Breast epithelium (tissue), 4 donors: ENCODE results near the gene MND1. TPM values are rescaled to one million over a fixed set of nuclear protein-coding genes. Genes with fewer than 3 reads are reported as not detected.

Experiments
- DNase-seq, 2 donors: peaks; one replicate each; pipeline ENCODE4 v3.0.0-alpha.2; 2019; ENCODE audit warnings: low spot score in 2 of 2
- H3K27ac ChIP-seq, 2 donors: fragments of 200-600 bp; sonication (generic) in 1 of 2; one replicate each; pipeline ENCODE4 v1.5.1; 2016 to 2019; ENCODE audit warnings: mild to moderate bottlenecking in 1 of 2
- H3K27me3 ChIP-seq, 2 donors: fragments of 200-600 bp; sonication (generic) in 1 of 2; one replicate each; pipeline versions ENCODE4 v1.5.1 to v1.6.0; 2017 to 2019; ENCODE audit warnings: control low read depth in 1 of 2, mild to moderate bottlenecking in 1 of 2
- H3K36me3 ChIP-seq: fragments of 200-600 bp; one replicate; pipeline ENCODE4 v1.5.1; 2019
- H3K4me1 ChIP-seq, 2 donors: fragments of 200-600 bp; sonication (generic); one replicate each; pipeline ENCODE4 v1.5.1; 2016 to 2019; ENCODE audit warnings: control low read depth in 1 of 2
- H3K4me3 ChIP-seq, 3 donors: fragments of 200-600 bp; sonication (generic); 1 replicate in 2 of 3; 2 replicates in 1 of 3; pipeline ENCODE4 v1.5.1; 2016 to 2019; ENCODE audit warnings: mild to moderate bottlenecking in 3 of 3, moderate library complexity in 2 of 3
- H3K9me3 ChIP-seq, 2 donors: fragments of 200-600 bp; sonication (generic) in 1 of 2; one replicate each; pipeline ENCODE4 v1.5.1; 2016 to 2019; ENCODE audit warnings: control low read depth in 1 of 2
- CTCF ChIP-seq, 3 donors: fragments of 450-650 bp; IDR thresholded peaks; one replicate each; pipeline ENCODE4 v1.5.1; 2016 to 2017; ENCODE audit warnings: antibody characterized with exemption in 3 of 3, mild to moderate bottlenecking in 3 of 3, moderate library complexity in 3 of 3
- POLR2A ChIP-seq: fragments of 450-650 bp; IDR thresholded peaks from one replicate; pipeline ENCODE4 v1.6.1; 2016; ENCODE audit warnings: antibody characterized with exemption, mild to moderate bottlenecking, moderate library complexity
- POLR2AphosphoS5 ChIP-seq, 3 donors: sonication (generic); formaldehyde crosslinking; IDR thresholded peaks; one replicate each; pipeline ENCODE4 v1.6.1; 2017; ENCODE audit warnings: antibody characterized with exemption in 3 of 3
- intact Hi-C: fragments of 100-400 bp; cut with DNase I; formaldehyde crosslinking; loops from one replicate; pipeline ENCODE4 v1.15.1; 2023; ENCODE audit warnings: low total_unique reads
- total RNA-seq, 3 donors: library from RNA; depleted of rRNA; stranded (reverse); fragments of >200 nt; gene quantifications; one replicate each; pipeline ENCODE4 v1.1.0, GENCODE V29; 2016

MND1 gene
- total RNA-seq, 3 donors from 2014 or later = 0.64 TPM; not detected in 2

DNA sequence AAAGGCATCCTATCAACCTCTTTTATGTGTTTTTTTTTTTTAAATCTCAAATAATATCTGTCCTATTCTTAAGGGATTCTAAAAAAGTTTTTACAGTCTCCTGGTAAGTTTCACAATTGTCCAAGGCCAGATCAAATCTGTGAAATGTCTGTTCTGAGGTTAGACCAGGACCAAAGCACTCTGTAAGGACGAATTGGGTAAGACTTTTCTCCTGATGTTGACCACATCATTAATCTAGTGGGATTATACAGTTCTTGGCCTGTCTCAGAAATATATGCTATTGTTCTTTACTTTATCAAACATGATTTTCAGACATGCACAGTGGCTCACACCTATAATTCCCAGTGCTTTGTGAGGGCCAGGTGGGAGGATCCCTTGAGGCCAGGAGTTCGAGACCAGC, 75.9 kb downstream of the MND1 start:
- no peak for TF ChIP-seq CTCF (IDR thresholded peaks at IDR 0.05)
- no peak for TF ChIP-seq POLR2A
- no peak for TF ChIP-seq POLR2AphosphoS5 (IDR thresholded peaks at IDR 0.05)
- H3K4me1 ChIP-seq = no peaks in the 10 kb centered on the region
- intact Hi-C loops = loop anchor here (10.0 kb wide), 1 partner anchor 1806 kb away; no protein-coding TSS in a partner anchor
- H3K27me3 ChIP-seq = no peaks in the 10 kb centered on the region
- H3K36me3 ChIP-seq = no peaks in the 10 kb centered on the region
- H3K4me3 ChIP-seq = no peak overlapping the region
- H3K9me3 ChIP-seq = no peaks in the 10 kb centered on the region
- DNase-seq = no peak
- no peak overlapping the region for H3K27ac ChIP-seq

DNA sequence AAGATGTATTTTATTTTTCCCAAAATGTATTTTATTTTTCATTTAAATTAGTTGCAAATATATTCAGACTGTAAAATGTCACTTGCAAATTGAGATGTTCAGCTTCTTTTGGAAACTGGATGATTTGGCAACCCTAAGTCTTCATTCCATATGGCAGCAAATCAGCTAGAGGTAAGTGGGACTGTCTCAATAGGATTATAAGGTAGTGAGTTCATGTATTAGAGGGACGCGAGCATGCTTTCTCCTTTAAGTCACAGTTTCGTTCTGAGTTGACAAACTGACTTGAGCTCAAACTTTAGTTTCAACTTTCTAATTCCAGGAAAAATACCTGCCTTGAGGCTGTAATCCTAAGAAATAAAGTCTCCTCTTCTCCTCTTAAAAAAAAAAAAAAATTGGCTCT, 77.5 kb downstream of the MND1 start:
- Histone ChIP-seq H3K4me3 (no peak overlapping the region), H3K27ac (no peak overlapping the region), H3K9me3 (no peaks in the 10 kb centered on the region), H3K36me3 (no peaks in the 10 kb centered on the region), H3K27me3 (no peaks in the 10 kb centered on the region), H3K4me1 (no peaks in the 10 kb centered on the region)
- TF ChIP-seq POLR2AphosphoS5 (IDR thresholded peaks at IDR 0.05) (no peak), CTCF (IDR thresholded peaks at IDR 0.05) (no peak), POLR2A (no peak)
- no peak for DNase-seq
- intact Hi-C loops = loop anchor here (10.0 kb wide), 1 partner anchor 1807 kb away; no protein-coding TSS in a partner anchor

- no peaks in the 10 kb centered on the region for H3K4me1 ChIP-seq
- no peak for DNase-seq
- H3K9me3 ChIP-seq = no peaks in the 10 kb centered on the region
- no peaks in the 10 kb centered on the region for H3K27me3 ChIP-seq
- intact Hi-C loops = loop anchor here (10.0 kb wide), 1 partner anchor 1812 kb away; no protein-coding TSS in a partner anchor
- H3K4me3 ChIP-seq = no peak overlapping the region
- H3K27ac ChIP-seq = no peak overlapping the region
- H3K36me3 ChIP-seq = no peaks in the 10 kb centered on the region
- no peak for TF ChIP-seq POLR2A
- no peak for TF ChIP-seq CTCF (IDR thresholded peaks at IDR 0.05)
- no peak for TF ChIP-seq POLR2AphosphoS5 (IDR thresholded peaks at IDR 0.05)
Measured at GRCh38 chr4:153426207-153426885, 81.9 kb downstream of the MND1 start.

DNA sequence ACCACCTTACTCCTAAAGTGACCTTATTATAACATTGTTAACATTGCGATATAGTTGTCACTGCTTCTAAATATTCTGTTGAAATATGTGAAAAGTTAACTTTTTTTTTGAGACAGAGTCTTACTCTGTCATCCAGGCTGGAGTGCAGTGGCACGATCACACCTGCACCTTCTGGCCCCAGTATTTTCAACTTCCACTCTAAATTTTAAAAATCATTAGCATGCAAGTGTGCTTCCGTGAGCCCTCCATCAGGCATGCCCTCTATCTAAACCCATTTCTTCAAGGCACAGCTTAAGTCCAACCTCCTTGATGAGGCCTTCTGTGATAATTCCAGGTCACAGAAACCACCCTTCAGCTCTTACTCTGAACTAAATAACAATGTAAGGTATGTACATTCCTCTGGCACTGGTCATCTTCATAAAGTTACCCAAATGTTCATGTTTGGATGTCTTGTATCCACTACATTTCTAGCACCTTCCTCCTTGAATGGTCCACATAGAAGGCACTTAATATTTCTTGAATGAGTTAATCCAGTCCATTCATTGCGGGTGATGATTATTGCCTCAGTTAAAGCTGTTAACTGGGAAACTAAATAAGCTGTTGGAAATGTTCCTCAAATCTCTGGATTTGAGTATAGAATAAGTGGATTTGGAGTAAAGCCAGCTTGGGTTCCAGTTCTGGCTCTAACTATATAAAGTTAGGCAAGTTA, 83.0 kb downstream of the MND1 start:
- Histone ChIP-seq H3K27ac (no peak overlapping the region), H3K9me3 (no peaks in the 10 kb centered on the region), H3K4me3 (no peak overlapping the region), H3K36me3 (no peaks in the 10 kb centered on the region), H3K27me3 (no peaks in the 10 kb centered on the region), H3K4me1 (no peaks in the 10 kb centered on the region)
- intact Hi-C loops = loop anchor here (10.0 kb wide), 1 partner anchor 1813 kb away; no protein-coding TSS in a partner anchor
- no peak for TF ChIP-seq CTCF (IDR thresholded peaks at IDR 0.05)
- no peak for TF ChIP-seq POLR2A
- no peak for TF ChIP-seq POLR2AphosphoS5 (IDR thresholded peaks at IDR 0.05)
- no peak for DNase-seq

GRCh38 chr4:153428941-153429475, 84.5 kb downstream of the MND1 start:
- H3K4me3 ChIP-seq = no peak overlapping the region
- no peak for DNase-seq
- TF ChIP-seq POLR2A (no peak), CTCF (IDR thresholded peaks at IDR 0.05) (no peak), POLR2AphosphoS5 (IDR thresholded peaks at IDR 0.05) (no peak)
- H3K4me1 ChIP-seq = no peaks in the 10 kb centered on the region
- H3K27ac ChIP-seq = no peak overlapping the region
- no peaks in the 10 kb centered on the region for H3K27me3 ChIP-seq
- H3K36me3 ChIP-seq = no peaks in the 10 kb centered on the region
- H3K9me3 ChIP-seq = no peaks in the 10 kb centered on the region
- intact Hi-C loops = loop anchor here (10.0 kb wide), 1 partner anchor 1814 kb away; no protein-coding TSS in a partner anchor
